GM19455 (cell line): ENCODE data around the gene COL6A2.

Experiments used
- ATAC-seq: cut with Tn5 transposase; IDR thresholded peaks from one replicate; pipeline ENCODE4 v1.9.1; 2021; ENCODE audit not compliant: unreplicated experiment

Gene COL6A2

GRCh38 chr21:46154155-46154954, 56.4 kb downstream of the COL6A2 start:
- ATAC-seq = no peak

- no peak for ATAC-seq
Observed at GRCh38 chr21:46154955-46155513, 57.1 kb downstream of the COL6A2 start.

DNA sequence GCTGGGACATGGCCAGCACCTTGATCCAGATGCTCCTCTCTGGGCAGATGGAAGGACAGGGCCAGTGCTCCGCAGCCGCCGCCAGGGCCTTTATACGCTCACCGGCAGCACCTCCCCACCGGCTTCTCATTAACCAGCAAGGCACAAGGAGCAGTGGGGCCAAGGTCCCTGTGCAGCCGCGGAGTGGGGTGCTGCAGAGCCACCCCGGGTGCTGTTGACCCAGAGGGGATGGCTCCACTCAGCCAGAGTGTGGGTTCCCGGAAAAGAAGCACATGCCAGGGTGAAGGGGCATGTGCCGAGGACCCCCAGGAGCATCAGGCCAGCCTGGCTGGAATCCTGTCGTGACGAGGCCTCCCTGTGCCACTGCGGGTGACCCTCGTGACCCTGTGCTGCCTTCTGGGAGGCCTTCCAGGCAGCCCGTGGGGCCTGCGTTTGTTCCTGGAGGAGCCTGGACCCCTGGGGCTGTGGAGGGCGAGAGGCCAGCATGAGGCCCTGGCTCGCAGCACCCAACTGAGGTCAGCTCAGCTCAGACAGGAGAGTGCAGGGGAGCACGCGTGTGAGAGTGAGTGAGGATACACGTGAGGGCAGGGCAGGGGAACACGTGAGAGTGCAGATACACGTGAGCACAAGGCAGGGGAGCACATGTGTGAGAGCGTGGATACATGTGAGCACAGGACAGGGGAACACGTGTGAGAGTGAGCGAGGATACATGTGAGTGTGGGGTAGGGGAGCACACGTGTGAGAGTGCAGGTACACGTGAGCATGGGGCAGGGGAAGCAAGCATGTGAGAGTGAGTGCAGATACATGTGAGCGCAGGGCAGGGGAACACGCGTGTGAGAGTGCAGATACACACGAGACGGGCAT, 57.8 kb downstream of the COL6A2 start, which contains the start of gene FTCD:
Gene FTCD, minus strand, starts transcription at position 66 of the 864 bp plus-strand sequence. Its CDS starts 56 bp downstream, at position 10.
- no peak for ATAC-seq

DNA sequence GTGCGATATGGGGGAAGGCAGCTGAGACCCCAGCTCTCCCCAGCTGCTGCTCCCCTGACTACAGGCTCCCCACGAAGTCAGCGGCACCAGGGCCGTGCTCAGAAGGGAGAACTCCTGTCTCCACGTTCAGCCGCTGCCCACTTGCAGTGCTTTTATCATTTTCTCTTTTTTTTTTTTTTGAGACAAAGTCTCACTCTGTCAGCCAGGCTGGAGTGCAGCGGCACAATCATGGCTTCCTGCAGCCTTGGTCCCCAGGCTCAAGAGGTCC, 58.4 kb downstream of the COL6A2 start:
- no peak for ATAC-seq

DNA sequence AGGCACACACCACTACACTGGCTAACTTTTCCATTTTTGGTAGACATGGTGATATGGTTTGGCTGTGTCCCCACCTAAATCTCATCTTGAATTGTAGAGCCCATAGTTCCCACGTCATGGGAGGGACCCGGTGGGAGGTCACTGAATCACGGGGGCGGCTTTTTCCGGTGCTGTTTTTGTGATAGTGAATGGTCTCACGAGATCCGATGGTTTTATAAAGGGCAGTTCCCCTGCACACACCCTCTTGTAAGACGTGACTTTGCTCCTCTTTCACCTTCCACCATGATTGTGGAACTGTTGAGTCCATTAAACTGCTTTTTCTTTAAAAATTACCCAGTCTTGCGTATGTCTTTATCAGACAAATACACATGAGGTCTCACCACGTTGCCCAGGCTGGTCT, 58.8 kb downstream of the COL6A2 start:
- no peak for ATAC-seq

- no peak for ATAC-seq
Observed at GRCh38 chr21:46157396-46157986, 59.6 kb downstream of the COL6A2 start.

DNA sequence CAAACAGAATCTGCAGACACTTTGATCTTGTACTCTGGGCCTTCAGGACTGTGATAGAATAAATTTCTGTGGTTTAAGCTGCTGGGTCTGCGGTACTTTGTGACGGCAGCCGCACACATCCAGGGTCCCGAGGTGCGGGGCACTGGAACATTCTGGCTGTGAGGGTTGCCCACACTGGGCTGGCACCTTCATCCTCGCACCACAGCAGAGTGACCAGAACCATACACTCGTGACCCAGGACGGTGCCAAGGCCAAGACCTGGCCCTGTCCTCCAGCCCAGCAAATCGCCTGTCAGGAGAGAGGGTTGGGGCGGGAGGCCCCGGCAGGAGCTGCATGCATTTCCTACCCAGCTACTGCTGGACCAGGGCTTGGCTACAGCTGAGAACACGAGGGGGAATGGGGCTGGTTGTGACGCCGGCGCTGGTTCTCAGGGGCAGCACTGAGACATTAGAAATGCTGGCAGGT, 60.1 kb downstream of the COL6A2 start:
- no peak for ATAC-seq

DNA sequence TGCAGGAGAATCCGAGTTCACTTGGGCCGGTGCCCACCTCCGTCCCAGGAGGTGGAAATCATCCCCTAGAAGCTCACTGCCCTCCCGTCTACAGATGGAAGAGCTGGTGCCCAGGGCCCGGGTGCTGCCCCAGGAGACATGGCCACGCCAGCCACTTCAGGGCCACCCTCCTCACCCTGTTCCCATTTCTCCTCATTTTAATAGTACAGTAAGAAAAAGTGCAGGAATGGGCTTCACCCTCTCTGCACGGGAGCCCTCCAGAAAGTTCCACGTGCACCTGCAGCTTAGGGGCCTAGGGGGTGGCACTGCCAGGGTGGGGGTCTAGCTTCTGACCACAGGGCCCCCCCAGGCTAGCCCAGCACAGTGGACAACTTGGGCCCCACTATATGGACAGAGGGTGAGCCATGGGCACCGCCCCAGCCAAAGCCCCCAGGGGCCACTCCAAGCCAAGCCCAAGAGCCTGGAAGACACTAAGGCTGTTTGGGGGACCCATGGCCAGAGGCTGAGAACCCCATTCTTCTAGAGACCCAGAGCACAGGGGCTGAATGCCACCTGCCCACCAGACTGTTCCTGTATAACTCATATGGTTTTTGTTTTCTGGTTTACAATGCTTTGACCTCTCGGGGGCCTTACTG, 60.9 kb downstream of the COL6A2 start:
- ATAC-seq = no peak

- no peak for ATAC-seq
Observed at GRCh38 chr21:46159390-46159789, 61.5 kb downstream of the COL6A2 start.

DNA sequence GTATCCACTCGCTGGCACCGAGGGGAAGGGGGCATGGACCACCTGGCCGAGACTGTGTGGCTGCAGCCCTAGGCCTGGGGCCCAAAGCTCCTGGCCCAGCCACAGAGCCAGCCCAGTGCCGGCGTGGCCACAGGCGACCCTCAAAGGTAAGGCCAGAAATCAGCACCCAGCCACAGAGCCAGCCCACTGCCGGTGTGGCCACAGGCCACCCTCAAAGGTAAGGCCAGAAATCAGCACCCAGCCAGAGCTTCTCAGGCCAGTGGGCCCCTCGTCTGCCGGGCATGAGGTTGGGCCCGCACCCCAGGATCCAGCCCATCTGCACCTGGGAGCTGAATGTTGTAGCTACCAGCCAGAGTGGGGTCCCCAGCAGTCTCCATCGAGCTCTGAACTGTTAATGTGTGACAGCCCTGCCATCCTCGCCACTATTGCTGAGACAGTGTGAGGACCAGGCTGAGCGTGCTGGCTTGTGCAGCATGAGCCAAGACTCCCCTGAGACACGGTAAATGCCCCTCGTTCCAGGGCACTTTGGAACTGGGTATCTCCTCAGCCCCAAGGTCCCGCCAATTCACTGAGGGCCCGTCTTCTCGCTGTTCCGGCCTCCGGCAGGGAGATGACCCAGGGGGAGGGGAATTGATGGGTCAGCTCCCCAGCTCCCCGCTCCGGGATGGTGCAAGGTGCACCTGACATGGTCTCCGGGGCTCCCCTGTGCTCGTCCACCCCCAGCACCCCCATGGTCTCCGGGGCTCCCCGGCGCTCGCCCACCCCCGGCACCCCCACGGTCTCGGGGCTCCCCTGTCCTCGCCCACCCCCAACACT, 62.1 kb downstream of the COL6A2 start:
- no peak for ATAC-seq

DNA sequence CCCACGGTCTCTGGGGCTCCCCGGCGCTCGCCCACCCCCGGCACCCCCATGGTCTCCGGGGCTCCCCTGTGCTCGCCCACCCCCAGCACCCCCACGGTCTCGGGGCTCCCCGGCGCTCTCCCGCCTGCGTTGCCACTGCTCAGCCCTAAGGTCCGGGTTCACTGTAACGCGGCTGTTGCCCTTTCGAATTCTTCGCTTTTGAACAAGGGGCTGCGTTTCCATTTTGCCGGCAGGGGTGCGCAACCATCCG, 62.7 kb downstream of the COL6A2 start:
- ATAC-seq = no peak

DNA sequence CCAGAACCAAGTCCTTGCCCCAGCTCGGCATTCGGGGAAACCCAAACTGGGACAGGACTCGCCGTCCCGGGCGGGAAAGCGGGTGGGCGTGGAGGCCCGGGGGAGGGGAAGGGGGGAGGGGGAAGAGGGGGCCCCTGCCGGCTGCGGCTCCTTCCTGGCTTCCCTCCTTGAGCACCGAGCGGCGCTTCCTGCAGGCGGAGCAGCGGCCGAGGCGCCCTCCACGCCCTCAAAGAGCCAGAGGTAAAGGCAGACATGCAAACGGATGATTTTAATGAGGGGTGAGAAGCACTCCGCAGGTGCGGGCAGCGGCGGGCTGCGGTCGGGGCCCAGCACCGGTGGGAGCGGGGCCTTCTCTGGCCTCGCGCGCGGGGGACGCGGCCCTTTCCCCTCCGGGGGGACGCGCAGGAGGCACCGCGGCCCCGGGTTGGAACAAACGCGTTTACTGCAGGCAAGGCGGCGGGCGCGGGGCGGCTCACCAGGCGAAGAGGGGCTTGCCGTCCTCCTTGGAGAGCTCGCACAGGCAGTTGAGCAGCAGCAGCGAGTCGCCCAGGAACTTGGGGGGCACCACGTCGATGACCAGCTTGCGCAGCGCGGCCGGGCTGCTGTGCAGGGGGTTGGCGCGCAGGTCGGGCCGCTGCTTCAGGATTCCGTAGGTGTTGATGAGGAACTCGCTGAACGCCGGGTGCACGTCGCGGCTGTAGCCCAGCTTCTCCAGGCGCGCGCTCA, 63.2 kb downstream of the COL6A2 start:
- no peak for ATAC-seq

- no peak for ATAC-seq
Observed at GRCh38 chr21:46161633-46162592, 64.0 kb downstream of the COL6A2 start.

- no peak for ATAC-seq
Observed at GRCh38 chr21:46163380-46163779, 65.5 kb downstream of the COL6A2 start.

- ATAC-seq = no peak
Observed at GRCh38 chr21:46165098-46165497, 67.2 kb downstream of the COL6A2 start.

DNA sequence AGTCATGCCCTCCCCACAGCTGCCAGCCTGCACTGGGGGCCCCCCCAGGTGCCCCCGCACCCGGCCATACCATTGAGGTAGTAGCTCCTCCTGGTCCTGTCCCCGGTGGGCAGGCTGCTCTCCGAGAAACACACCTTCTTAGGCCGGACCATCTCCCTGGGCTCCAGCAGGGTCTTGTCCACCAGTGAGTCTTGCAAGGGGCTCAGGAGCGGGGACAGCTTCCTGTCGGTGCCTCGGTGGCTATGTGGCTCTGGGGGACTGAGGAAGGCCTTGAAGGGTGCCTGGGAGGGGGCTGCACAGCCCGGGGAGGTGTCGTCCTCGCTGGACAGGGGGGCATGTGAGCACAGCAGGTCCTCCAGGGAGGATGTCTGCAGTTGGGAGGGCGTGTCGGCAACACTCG, 70.3 kb downstream of the COL6A2 start:
- no peak for ATAC-seq

- ATAC-seq = no peak
Observed at GRCh38 chr21:46168659-46169386, 70.9 kb downstream of the COL6A2 start.
